DOHH2 (cell line): Measurements from ENCODE around the gene CREM.

Experiments
- CTCF ChIP-seq: fragments of 200-600 bp; sonication (generic); IDR thresholded peaks from one replicate; pipeline ENCODE4 v1.5.1; 2014; ENCODE audit warnings: antibody characterized with exemption, mild to moderate bottlenecking, low read depth, low read length; ENCODE audit not compliant: poor library complexity, severe bottlenecking
- EZH2phosphoT487 ChIP-seq: fragments of 200-600 bp; sonication (generic); IDR thresholded peaks from 2 replicates; pipeline ENCODE4 v1.6.1; 2017; ENCODE audit warnings: borderline replicate concordance, mild to moderate bottlenecking, antibody characterized with exemption, low read length, moderate library complexity, mixed read lengths

- TF ChIP-seq CTCF (no peak), EZH2phosphoT487 (no peak)
Observed at GRCh38 chr10:35184527-35185171, 58.0 kb downstream of the CREM start.
